HL-60 (cell line): ENCODE measurements around the gene BCL2L1.

Source experiments
- CTCF ChIP-seq: IDR thresholded peaks from one replicate; pipeline ENCODE4 v1.5.1; 2011; ENCODE audit warnings: low read length, control low read depth, inconsistent platforms; ENCODE audit not compliant: insufficient read depth
- POLR2AphosphoS5 ChIP-seq: IDR thresholded peaks from 2 replicates; pipeline ENCODE4 v1.6.1; 2012; ENCODE audit warnings: low read depth
- REST ChIP-seq: IDR thresholded peaks from 2 replicates; pipeline ENCODE4 v1.6.1; 2012; ENCODE audit warnings: low read depth; ENCODE audit not compliant: insufficient replicate concordance

- TF ChIP-seq CTCF, result no peak
- TF ChIP-seq POLR2AphosphoS5, result no peak
- TF ChIP-seq REST, result no peak
Observed at GRCh38 chr20:31720486-31721407, 1.9 kb downstream of the BCL2L1 start.
